Measurements from ENCODE around the gene GSN. TPM values are rescaled to one million over a fixed set of nuclear protein-coding genes. Genes with fewer than 3 reads are reported as not detected.

GSN gene
- total and polyA plus RNA-seq, 2 of the 13 experiments (the other 11 are each of a cell fraction or from before 2014, with no cell fraction given), result 294 to 307 TPM

- TF ChIP-seq MAFK (conservative IDR thresholded peaks at IDR 0.05 in 1 of 2, IDR thresholded peaks at IDR 0.05 in 1 of 2; ENCODE audit: low read length in 2 of 2) (no peak), PHF21A (CRISPR knock-in tag; IDR thresholded peaks at IDR 0.05) (peak; percentile 90), NONO (IDR thresholded peaks at IDR 0.05) (no peak), NONO (CRISPR knock-in tag; conservative IDR thresholded peaks at IDR 0.05) (peak; percentile 53), TSC22D2 (CRISPR knock-in tag; IDR thresholded peaks at IDR 0.05; ENCODE audit: borderline replicate concordance) (0 out of 2 replicates have a peak, but pooled peaks have one; percentile 5), ZMYM2 (CRISPR knock-in tag; IDR thresholded peaks at IDR 0.05) (peak; percentile 94), SCMH1 (CRISPR knock-in tag; IDR thresholded peaks at IDR 0.05; ENCODE audit: borderline replicate concordance) (no peak), CCDC6 (CRISPR knock-in tag; IDR thresholded peaks at IDR 0.05) (no peak; the same call in 1 of the 2 replicates), ZNF569 (CRISPR knock-in tag; IDR thresholded peaks at IDR 0.05; ENCODE audit: borderline replicate concordance) (no peak), ZNF33B (CRISPR knock-in tag; IDR thresholded peaks at IDR 0.05) (0 out of 2 replicates have a peak, but pooled peaks have one; percentile 24), ZC3H13 (CRISPR knock-in tag; IDR thresholded peaks at IDR 0.05) (0 out of 2 replicates have a peak, but pooled peaks have one; percentile 58)
- TF ChIP-seq, protein P1, sequence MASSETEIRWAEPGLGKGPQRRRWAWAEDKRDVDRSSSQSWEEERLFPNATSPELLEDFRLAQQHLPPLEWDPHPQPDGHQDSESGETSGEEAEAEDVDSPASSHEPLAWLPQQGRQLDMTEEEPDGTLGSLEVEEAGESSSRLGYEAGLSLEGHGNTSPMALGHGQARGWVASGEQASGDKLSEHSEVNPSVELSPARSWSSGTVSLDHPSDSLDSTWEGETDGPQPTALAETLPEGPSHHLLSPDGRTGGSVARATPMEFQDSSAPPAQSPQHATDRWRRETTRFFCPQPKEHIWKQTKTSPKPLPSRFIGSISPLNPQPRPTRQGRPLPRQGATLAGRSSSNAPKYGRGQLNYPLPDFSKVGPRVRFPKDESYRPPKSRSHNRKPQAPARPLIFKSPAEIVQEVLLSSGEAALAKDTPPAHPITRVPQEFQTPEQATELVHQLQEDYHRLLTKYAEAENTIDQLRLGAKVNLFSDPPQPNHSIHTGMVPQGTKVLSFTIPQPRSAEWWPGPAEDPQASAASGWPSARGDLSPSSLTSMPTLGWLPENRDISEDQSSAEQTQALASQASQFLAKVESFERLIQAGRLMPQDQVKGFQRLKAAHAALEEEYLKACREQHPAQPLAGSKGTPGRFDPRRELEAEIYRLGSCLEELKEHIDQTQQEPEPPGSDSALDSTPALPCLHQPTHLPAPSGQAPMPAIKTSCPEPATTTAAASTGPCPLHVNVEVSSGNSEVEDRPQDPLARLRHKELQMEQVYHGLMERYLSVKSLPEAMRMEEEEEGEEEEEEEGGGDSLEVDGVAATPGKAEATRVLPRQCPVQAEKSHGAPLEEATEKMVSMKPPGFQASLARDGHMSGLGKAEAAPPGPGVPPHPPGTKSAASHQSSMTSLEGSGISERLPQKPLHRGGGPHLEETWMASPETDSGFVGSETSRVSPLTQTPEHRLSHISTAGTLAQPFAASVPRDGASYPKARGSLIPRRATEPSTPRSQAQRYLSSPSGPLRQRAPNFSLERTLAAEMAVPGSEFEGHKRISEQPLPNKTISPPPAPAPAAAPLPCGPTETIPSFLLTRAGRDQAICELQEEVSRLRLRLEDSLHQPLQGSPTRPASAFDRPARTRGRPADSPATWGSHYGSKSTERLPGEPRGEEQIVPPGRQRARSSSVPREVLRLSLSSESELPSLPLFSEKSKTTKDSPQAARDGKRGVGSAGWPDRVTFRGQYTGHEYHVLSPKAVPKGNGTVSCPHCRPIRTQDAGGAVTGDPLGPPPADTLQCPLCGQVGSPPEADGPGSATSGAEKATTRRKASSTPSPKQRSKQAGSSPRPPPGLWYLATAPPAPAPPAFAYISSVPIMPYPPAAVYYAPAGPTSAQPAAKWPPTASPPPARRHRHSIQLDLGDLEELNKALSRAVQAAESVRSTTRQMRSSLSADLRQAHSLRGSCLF (CRISPR knock-in tag; IDR thresholded peaks at IDR 0.05; ENCODE audit: borderline replicate concordance), result no peak
- TF ChIP-seq, protein P2, sequence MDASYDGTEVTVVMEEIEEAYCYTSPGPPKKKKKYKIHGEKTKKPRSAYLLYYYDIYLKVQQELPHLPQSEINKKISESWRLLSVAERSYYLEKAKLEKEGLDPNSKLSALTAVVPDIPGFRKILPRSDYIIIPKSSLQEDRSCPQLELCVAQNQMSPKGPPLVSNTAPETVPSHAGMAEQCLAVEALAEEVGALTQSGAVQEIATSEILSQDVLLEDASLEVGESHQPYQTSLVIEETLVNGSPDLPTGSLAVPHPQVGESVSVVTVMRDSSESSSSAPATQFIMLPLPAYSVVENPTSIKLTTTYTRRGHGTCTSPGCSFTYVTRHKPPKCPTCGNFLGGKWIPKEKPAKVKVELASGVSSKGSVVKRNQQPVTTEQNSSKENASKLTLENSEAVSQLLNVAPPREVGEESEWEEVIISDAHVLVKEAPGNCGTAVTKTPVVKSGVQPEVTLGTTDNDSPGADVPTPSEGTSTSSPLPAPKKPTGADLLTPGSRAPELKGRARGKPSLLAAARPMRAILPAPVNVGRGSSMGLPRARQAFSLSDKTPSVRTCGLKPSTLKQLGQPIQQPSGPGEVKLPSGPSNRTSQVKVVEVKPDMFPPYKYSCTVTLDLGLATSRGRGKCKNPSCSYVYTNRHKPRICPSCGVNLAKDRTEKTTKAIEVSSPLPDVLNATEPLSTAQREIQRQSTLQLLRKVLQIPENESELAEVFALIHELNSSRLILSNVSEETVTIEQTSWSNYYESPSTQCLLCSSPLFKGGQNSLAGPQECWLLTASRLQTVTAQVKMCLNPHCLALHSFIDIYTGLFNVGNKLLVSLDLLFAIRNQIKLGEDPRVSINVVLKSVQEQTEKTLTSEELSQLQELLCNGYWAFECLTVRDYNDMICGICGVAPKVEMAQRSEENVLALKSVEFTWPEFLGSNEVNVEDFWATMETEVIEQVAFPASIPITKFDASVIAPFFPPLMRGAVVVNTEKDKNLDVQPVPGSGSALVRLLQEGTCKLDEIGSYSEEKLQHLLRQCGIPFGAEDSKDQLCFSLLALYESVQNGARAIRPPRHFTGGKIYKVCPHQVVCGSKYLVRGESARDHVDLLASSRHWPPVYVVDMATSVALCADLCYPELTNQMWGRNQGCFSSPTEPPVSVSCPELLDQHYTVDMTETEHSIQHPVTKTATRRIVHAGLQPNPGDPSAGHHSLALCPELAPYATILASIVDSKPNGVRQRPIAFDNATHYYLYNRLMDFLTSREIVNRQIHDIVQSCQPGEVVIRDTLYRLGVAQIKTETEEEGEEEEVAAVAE (CRISPR knock-in tag; IDR thresholded peaks at IDR 0.05; ENCODE audit: borderline replicate concordance), result peak; percentile 62; the same call in 1 of the 2 replicates
Measured at GRCh38 chr9:121294866-121295661, 27.1 kb downstream of the GSN start (continued).

Measured in HepG2 (cell line).